Pancreas (tissue), 10 donors: Measurements from ENCODE around the gene TMEM238. TPM values are rescaled to one million over a fixed set of nuclear protein-coding genes. Genes with fewer than 3 reads are reported as not detected.
"Not testable (repeated sequence)": the region's sequence is repeated elsewhere in the genome, so short reads cannot be mapped to it uniquely, and the experiment has no call there.

Experiments
- ATAC-seq, 4 donors: fragments of 200-7000 bp; cut with Tn5 transposase; one replicate each; pipeline versions ENCODE4 v1.8.0 to v1.9.1; 2020; ENCODE audit warnings: mild to moderate bottlenecking in 4 of 4, moderate library complexity in 4 of 4
- DNase-seq, 6 donors: peaks; one replicate each; pipeline ENCODE4 v3.0.0-alpha.2; 2020
- FAIRE-seq: peaks from 2 replicates; lab custom pipeline; 2012; peaks lifted over from hg19 to GRCh38; lab: Jason Lieb, UNC
- H3K27ac ChIP-seq, 4 donors: fragments of 200-600 bp; sonication (generic); 1 replicate in 3 of 4; 2 replicates in 1 of 4; pipeline versions ENCODE4 v1.5.0 to v1.8.0; 2020
- H3K27me3 ChIP-seq, 4 donors: fragments of 200-600 bp; one replicate each; pipeline ENCODE4 v1.8.0; 2021
- H3K36me3 ChIP-seq, 3 donors: fragments of 200-600 bp; sonication (generic) in 1 of 3; one replicate each; pipeline versions ENCODE4 v1.5.0 to v1.8.0; 2020 to 2021
- H3K4me1 ChIP-seq, 3 donors: fragments of 200-600 bp; one replicate each; pipeline ENCODE4 v1.8.0; 2021
- H3K4me3 ChIP-seq, 4 donors: fragments of 200-600 bp; sonication (generic) in 2 of 4; one replicate each; pipeline versions ENCODE4 v1.5.0 to v1.8.0; 2020 to 2021
- H3K9me3 ChIP-seq, 4 donors: fragments of 200-600 bp; one replicate each; pipeline ENCODE4 v1.8.0; 2021
- WGBS, 2 donors: extraction: QIAGEN DNeasy Blood & Tissue Kit; methylation state at CpG; one replicate each; pipeline ENCODE4 v1.1.7; 2013; 5-methylcytosine and 5-hydroxymethylcytosine counted together
- intact Hi-C, 3 donors: fragments of 100-400 bp; cut with DNase I; formaldehyde crosslinking; loops; one replicate each; pipeline versions ENCODE4 v1.11.1 to v1.14.2; 2022
- polyA plus RNA-seq, 2 donors: library from polyadenylated mRNA; stranded (reverse); fragments of 200-250 nt; gene quantifications; one replicate each; pipeline ENCODE4 v1.2.3, GENCODE V29; 2013
- total RNA-seq, 6 donors: library from RNA; stranded (reverse); fragmentation: NEBNext Ultra II Directional in 4 of 6; extraction: Animal tissue kit (Norgen Biotek cat#: 25700) in 4 of 6; gene quantifications; one replicate each; pipeline versions ENCODE4 v1.2.1 to v1.2.4, GENCODE V29; 2021 to 2023
- TF ChIP-seq, protein P1 (sequence below), 4 donors: fragments of 200-600 bp; sonication (generic) in 3 of 4; IDR thresholded peaks; one replicate each; pipeline versions ENCODE4 v1.5.0 to v1.8.0; 2021; ENCODE audit warnings: antibody characterized with exemption in 4 of 4
- donor health status: healthy with polysubstance abuse.
- donor health status: DM: no; HTN: no; CAD: no; lungs with moderate emphysema.
- donor health status: DM: no; HTN: no; CAD: no.
- donor health status: control.
- donor health status: control.
- donor health status: Bipolar disorder and iron deficiency.
- donor health status: DM: yes; HTN: yes; CAD: no.
- donor health status: DM: no; HTN: no; CAD: no.
- donor health status: DM: no; HTN: no; CAD: no.
- donor health status: DM: yes; HTN: yes; CAD: no.

Gene TMEM238
- total and polyA plus RNA-seq, 8 donors, result 0.42 to 32.7 (median 19.8) TPM

DNA sequence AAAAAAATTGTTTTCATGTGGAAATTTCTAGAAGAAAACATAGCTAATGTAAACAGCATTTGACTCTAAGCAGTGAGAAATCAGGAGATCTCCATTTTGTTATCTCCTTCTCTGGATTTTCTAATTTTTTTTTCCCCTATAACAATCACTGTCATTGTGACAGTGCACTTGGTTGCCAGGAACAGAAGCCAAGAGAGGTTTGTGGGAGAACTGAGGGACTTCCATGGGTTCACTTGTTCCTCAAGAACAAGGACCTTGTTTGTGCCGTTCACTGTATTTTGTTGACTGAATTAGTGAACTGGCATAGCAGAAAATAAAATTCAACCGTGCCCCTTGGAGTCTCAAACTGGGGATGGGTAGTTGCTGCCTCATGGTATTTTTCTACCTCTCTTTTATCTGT is 42.0 kb upstream of the TMEM238 start:
- TF ChIP-seq, protein P1, sequence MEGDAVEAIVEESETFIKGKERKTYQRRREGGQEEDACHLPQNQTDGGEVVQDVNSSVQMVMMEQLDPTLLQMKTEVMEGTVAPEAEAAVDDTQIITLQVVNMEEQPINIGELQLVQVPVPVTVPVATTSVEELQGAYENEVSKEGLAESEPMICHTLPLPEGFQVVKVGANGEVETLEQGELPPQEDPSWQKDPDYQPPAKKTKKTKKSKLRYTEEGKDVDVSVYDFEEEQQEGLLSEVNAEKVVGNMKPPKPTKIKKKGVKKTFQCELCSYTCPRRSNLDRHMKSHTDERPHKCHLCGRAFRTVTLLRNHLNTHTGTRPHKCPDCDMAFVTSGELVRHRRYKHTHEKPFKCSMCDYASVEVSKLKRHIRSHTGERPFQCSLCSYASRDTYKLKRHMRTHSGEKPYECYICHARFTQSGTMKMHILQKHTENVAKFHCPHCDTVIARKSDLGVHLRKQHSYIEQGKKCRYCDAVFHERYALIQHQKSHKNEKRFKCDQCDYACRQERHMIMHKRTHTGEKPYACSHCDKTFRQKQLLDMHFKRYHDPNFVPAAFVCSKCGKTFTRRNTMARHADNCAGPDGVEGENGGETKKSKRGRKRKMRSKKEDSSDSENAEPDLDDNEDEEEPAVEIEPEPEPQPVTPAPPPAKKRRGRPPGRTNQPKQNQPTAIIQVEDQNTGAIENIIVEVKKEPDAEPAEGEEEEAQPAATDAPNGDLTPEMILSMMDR (IDR thresholded peaks at IDR 0.05), result no peak
- FAIRE-seq (no peak), DNase-seq (no peak), ATAC-seq (no peak)
- H3K4me1 ChIP-seq, result no peaks in the 10 kb centered on the region
- WGBS, 2 donors, result 27 to 42% methylated on average over 2 of the region's 2 CpGs
- no peak overlapping the region for H3K27ac ChIP-seq
- intact Hi-C loops, result no loop called here
- no peak overlapping the region for H3K4me3 ChIP-seq
- no peaks in the 10 kb centered on the region for H3K9me3 ChIP-seq
- H3K36me3 ChIP-seq, result no peaks in the 10 kb centered on the region
- no peaks in the 10 kb centered on the region for H3K27me3 ChIP-seq

DNA sequence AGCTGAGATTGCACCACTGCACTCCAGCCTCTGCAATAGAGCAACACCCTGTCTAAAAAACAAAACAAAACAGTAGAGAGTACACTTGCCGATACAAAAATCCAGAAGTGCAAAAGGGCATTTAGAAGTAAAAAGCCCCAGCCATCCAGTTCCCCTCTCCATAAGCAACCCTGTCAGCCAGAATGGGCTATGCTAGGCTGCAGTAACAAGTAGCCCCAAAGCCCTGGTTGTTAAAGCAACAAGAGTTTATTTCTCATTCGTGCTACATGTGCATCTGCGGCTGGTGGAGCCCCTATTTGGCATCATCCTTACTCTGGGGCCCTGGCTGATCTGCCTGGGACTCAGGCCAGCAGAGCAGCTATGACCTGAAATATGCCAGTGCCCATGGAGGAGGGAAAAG is 40.4 kb upstream of the TMEM238 start:
- DNase-seq, result no peak
- Histone ChIP-seq H3K27me3 (no peaks in the 10 kb centered on the region), H3K4me1 (no peaks in the 10 kb centered on the region), H3K9me3 (no peaks in the 10 kb centered on the region), H3K4me3 (no peak overlapping the region), H3K27ac (no peak overlapping the region), H3K36me3 (no peaks in the 10 kb centered on the region)
- FAIRE-seq, result no peak
- intact Hi-C loops, result no loop called here
- no peak for ATAC-seq
- 58 to 80% methylated on average over 3 of the region's 3 CpGs for WGBS, 2 donors
- TF ChIP-seq, protein P1 (IDR thresholded peaks at IDR 0.05), result no peak

DNA sequence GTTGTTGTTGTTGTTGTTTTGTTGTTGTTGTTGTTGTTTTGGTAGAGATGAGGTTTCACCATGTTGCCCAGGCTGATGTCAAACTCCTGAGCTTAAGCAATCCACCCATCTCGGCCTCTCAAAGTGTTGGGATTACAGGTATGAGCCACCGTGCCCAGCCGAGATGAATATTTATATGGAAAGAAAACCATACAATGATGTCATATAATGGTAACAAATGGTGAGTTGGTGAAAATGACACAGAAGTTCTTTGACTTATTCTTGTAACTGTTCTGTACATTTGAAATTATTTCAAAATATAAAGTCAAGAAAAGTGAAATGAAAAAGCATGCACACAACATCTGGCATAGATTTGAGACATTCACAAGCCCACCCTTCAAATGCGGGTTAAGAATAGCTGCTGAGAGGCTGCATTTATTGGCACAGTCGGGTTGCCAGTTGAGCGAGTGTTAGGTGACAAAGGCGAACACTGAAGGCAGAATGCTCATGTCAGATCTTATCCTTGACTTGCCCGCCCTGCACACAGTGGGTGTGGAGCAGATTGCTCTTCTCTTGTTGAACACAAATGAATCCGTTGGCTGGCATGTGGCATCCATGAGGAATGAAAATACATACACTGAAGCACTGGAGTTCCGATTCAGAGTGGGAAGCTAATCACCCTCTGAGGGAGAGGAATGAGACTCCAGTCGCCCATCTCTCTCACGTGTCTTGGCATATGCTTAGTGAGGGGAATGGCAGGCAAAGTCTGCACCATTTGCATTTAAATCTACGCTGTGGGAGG is 39.3 kb upstream of the TMEM238 start:
- Histone ChIP-seq H3K27me3 (no peaks in the 10 kb centered on the region), H3K27ac (no peak overlapping the region), H3K36me3 (no peaks in the 10 kb centered on the region), H3K9me3 (no peaks in the 10 kb centered on the region), H3K4me3 (no peak overlapping the region), H3K4me1 (no peaks in the 10 kb centered on the region)
- WGBS, 2 donors, result 57 to 62% methylated on average over 13 of the region's 13 CpGs
- intact Hi-C loops, result no loop called here
- TF ChIP-seq, protein P1 (IDR thresholded peaks at IDR 0.05), result no peak
- no peak for FAIRE-seq
- no peak for DNase-seq
- no peak for ATAC-seq

DNA sequence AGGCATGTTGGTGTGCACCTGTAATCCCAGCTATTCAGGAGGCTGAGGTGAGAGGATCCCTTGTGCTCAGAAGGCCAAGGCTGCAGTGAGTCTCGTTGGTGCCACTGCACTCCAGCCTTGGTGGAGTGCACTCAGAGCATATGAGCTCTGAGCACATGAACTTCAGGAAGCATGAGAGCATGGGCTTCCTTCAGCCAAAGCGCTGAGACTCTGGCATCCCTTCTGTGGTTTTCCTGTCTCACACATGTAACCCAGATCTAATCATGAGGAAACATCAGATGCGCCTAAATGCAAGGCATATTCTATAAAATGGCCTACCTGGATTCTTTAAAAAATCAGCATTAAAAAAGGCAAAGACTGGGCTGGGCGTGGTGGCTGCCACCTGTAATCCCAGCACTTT is 37.2 kb upstream of the TMEM238 start:
- DNase-seq, intact Hi-C loops, H3K36me3 ChIP-seq, H3K9me3 ChIP-seq, FAIRE-seq, H3K27me3 ChIP-seq, H3K4me3 ChIP-seq, H3K4me1 ChIP-seq, ATAC-seq, H3K27ac ChIP-seq: not testable (repeated sequence)
- 55 to 64% methylated on average over 4 of the region's 4 CpGs for WGBS, 2 donors

DNA sequence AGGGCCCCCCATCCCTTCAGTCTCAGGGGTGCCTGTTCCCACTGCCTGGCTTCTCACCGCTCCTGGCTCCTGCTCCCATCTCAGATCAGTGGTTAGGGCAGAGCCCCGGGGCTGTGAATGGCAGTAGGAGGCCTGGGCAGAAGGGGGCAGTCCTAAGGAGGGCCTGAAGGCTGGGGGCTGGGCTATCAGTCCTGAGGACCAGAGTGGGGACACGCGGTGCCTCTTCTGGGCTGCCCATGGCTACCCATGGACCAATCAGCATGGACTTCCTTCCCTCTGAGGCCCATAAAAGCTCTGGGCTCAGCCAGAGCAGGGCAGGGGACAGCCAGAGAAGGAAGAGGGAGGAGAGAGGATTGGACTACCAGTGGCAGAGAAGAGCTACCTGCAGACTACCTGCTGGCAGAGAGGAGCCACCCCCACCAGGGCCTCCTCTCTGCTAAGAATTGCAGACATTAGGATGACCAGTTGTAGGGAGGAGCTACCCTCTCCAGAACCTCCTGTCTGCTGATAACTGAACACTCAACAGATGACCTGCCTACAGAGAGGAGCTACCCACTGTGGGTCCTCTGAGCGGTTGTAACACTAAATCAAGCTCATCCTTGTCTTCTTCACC is 35.6 kb upstream of the TMEM238 start:
- Histone ChIP-seq H3K27ac (no peak overlapping the region), H3K4me3 (no peak overlapping the region), H3K9me3 (no peaks in the 10 kb centered on the region), H3K36me3 (no peaks in the 10 kb centered on the region), H3K4me1 (no peaks in the 10 kb centered on the region), H3K27me3 (no peaks in the 10 kb centered on the region)
- ATAC-seq (no peak), FAIRE-seq (no peak), DNase-seq (no peak)
- 51 to 55% methylated on average over 5 of the region's 5 CpGs for WGBS, 2 donors
- TF ChIP-seq, protein P1 (IDR thresholded peaks at IDR 0.05), result no peak
- intact Hi-C loops, result loop anchor here in 2 of 3 donors (5.0 to 10.0 kb wide), 2 partner anchors 275 to 277 kb away; partner anchors contain the start of gene TNNT1 (in 1 of the 2)
